ENCODE measurements around the gene F3. TPM values are rescaled to one million over a fixed set of nuclear protein-coding genes. Genes with fewer than 3 reads are reported as not detected.

F3 gene
- total RNA-seq, 1 donor: 5.8 TPM

DNA sequence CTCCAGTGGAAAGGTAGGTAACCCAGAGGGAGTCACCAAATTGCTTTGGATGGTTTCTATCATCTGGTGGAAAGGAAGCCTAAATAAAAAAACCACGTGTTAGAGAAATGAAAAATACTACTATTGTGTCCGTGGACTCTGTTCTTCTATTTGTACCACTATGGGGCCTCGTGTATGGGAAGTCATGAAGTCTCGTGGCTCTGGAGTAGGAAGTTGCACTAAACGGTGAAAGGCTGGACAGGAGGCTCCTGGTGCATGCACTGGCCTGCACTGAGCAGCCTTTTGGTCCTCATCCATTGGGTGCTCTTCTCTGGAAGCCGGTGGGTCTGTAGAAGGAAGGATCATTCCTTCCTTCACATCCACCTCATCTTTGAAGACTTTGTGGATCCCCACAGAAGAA is 17.0 kb downstream of the F3 start:
- no peak overlapping the region for H3K4me3 ChIP-seq (ENCODE audit: insufficient read depth, low read length)
- no peak for DNase-seq (ENCODE audit: insufficient read length, low spot score, missing footprints)
- peaks cover 4% of the 10 kb centered on the region for H3K27me3 ChIP-seq (ENCODE audit: insufficient read depth, low read length)
- no peak overlapping the region for H2AFZ ChIP-seq (ENCODE audit: low read length)
- H4K20me1 ChIP-seq (ENCODE audit: insufficient read depth, low read length): no peaks in the 10 kb centered on the region
- TF ChIP-seq, protein P1, sequence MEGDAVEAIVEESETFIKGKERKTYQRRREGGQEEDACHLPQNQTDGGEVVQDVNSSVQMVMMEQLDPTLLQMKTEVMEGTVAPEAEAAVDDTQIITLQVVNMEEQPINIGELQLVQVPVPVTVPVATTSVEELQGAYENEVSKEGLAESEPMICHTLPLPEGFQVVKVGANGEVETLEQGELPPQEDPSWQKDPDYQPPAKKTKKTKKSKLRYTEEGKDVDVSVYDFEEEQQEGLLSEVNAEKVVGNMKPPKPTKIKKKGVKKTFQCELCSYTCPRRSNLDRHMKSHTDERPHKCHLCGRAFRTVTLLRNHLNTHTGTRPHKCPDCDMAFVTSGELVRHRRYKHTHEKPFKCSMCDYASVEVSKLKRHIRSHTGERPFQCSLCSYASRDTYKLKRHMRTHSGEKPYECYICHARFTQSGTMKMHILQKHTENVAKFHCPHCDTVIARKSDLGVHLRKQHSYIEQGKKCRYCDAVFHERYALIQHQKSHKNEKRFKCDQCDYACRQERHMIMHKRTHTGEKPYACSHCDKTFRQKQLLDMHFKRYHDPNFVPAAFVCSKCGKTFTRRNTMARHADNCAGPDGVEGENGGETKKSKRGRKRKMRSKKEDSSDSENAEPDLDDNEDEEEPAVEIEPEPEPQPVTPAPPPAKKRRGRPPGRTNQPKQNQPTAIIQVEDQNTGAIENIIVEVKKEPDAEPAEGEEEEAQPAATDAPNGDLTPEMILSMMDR (IDR thresholded peaks at IDR 0.05; ENCODE audit: extremely low read depth, low read depth, low read length): no peak
- no peaks in the 10 kb centered on the region for H3K9me3 ChIP-seq (ENCODE audit: low read depth, low read length)
- H3K4me2 ChIP-seq (ENCODE audit: insufficient read depth, low read length): no peak overlapping the region
- H3K79me2 ChIP-seq (ENCODE audit: insufficient read depth, low read length): no peaks in the 10 kb centered on the region
- no peaks in the 10 kb centered on the region for H3K4me1 ChIP-seq (ENCODE audit: insufficient read depth, low read length)
- H3K36me3 ChIP-seq (ENCODE audit: insufficient read depth, low read length): no peaks in the 10 kb centered on the region
- H3K27ac ChIP-seq (ENCODE audit: low read depth, low read length): no peak overlapping the region

DNA sequence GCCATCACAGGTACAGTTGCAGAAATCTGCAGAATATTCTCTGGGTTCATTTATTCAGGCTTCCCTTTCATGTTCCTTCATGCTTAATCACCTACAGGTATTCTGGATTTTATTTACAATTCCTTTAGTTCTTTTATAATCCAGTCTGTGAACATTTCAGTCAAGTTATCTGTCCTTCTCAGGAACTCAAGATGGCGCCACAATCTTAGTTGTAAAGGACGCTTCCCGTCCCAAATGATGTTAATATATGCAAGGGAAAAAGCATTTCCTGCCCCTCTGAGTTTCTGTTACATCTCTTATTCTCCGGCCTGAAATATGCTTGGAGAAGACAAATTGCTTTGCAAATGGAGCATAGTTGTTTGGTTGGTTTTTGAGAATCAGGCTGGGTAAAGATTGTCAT is 19.3 kb downstream of the F3 start:
- TF ChIP-seq, protein P1 (IDR thresholded peaks at IDR 0.05; ENCODE audit: extremely low read depth, low read depth, low read length): peak; percentile 58
- H3K4me2 ChIP-seq (ENCODE audit: insufficient read depth, low read length): no peak overlapping the region
- peaks cover 4% of the 10 kb centered on the region for H3K27me3 ChIP-seq (ENCODE audit: insufficient read depth, low read length)
- H3K79me2 ChIP-seq (ENCODE audit: insufficient read depth, low read length): no peaks in the 10 kb centered on the region
- peak; percentile 18 for DNase-seq (ENCODE audit: insufficient read length, low spot score, missing footprints)
- H3K4me3 ChIP-seq (ENCODE audit: insufficient read depth, low read length): no peak overlapping the region
- no peaks in the 10 kb centered on the region for H3K4me1 ChIP-seq (ENCODE audit: insufficient read depth, low read length)
- no peak overlapping the region for H2AFZ ChIP-seq (ENCODE audit: low read length)
- H3K27ac ChIP-seq (ENCODE audit: low read depth, low read length): no peak overlapping the region
- H4K20me1 ChIP-seq (ENCODE audit: insufficient read depth, low read length): no peaks in the 10 kb centered on the region
- no peaks in the 10 kb centered on the region for H3K9me3 ChIP-seq (ENCODE audit: low read depth, low read length)
- no peaks in the 10 kb centered on the region for H3K36me3 ChIP-seq (ENCODE audit: insufficient read depth, low read length)

DNA sequence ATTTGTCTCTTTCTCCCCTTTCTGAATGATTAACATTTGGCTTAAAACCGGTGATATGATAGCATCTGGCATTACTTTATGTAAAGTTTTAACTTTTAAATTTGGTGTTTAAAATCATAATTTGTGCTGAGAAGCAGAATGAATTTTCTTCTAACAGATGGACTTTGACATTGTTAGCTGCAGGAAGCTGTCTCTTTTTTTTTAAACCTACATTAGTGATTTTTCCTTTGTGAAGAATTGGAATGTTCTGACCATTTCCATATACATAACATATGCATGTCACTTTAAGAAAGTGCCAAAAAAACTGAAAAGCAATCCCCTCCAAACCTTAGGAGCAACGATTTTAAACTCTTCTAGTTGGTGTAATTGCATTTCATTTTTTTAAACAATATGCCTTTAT is 22.2 kb downstream of the F3 start:
- H3K9me3 ChIP-seq (ENCODE audit: low read depth, low read length): no peaks in the 10 kb centered on the region
- DNase-seq (ENCODE audit: insufficient read length, low spot score, missing footprints): no peak
- H3K36me3 ChIP-seq (ENCODE audit: insufficient read depth, low read length): no peaks in the 10 kb centered on the region
- H3K4me3 ChIP-seq (ENCODE audit: insufficient read depth, low read length): no peak overlapping the region
- no peak overlapping the region for H2AFZ ChIP-seq (ENCODE audit: low read length)
- H3K4me1 ChIP-seq (ENCODE audit: insufficient read depth, low read length): no peaks in the 10 kb centered on the region
- H3K4me2 ChIP-seq (ENCODE audit: insufficient read depth, low read length): no peak overlapping the region
- H3K27me3 ChIP-seq (ENCODE audit: insufficient read depth, low read length): no peaks in the 10 kb centered on the region
- no peaks in the 10 kb centered on the region for H4K20me1 ChIP-seq (ENCODE audit: insufficient read depth, low read length)
- no peaks in the 10 kb centered on the region for H3K79me2 ChIP-seq (ENCODE audit: insufficient read depth, low read length)
- no peak overlapping the region for H3K27ac ChIP-seq (ENCODE audit: low read depth, low read length)
- TF ChIP-seq, protein P1 (IDR thresholded peaks at IDR 0.05; ENCODE audit: extremely low read depth, low read depth, low read length): no peak

GRCh38 chr1:94515296-94515947 is 26.1 kb downstream of the F3 start:
- Histone ChIP-seq H2AFZ (ENCODE audit: low read length) (no peak overlapping the region), H3K4me2 (ENCODE audit: insufficient read depth, low read length) (no peak overlapping the region), H3K27me3 (ENCODE audit: insufficient read depth, low read length) (no peaks in the 10 kb centered on the region), H3K36me3 (ENCODE audit: insufficient read depth, low read length) (no peaks in the 10 kb centered on the region), H3K27ac (ENCODE audit: low read depth, low read length) (no peak overlapping the region), H3K4me3 (ENCODE audit: insufficient read depth, low read length) (no peak overlapping the region), H3K79me2 (ENCODE audit: insufficient read depth, low read length) (no peaks in the 10 kb centered on the region), H3K9me3 (ENCODE audit: low read depth, low read length) (no peaks in the 10 kb centered on the region), H3K4me1 (ENCODE audit: insufficient read depth, low read length) (no peaks in the 10 kb centered on the region), H4K20me1 (ENCODE audit: insufficient read depth, low read length) (no peaks in the 10 kb centered on the region)
- no peak for DNase-seq (ENCODE audit: insufficient read length, low spot score, missing footprints)
- TF ChIP-seq, protein P1 (IDR thresholded peaks at IDR 0.05; ENCODE audit: extremely low read depth, low read depth, low read length): no peak
